AG10803 (cell line): ENCODE measurements around the gene MED8.

ENCODE experiments used
- DNase-seq: peaks from one replicate; pipeline ENCODE4 v3.0.0; 2010; ENCODE audit warnings: low read depth
- H3K4me3 ChIP-seq: 2 replicates; pipeline ENCODE4 v1.5.1; 2011; ENCODE audit warnings: mild to moderate bottlenecking, low read length, control low read depth
- CTCF ChIP-seq: conservative IDR thresholded peaks from 2 replicates; pipeline ENCODE4 v1.5.1; 2011; ENCODE audit warnings: mild to moderate bottlenecking, low read length, control low read depth, inconsistent platforms

The MED8 gene

GRCh38 chr1:43334453-43335205 lies 55.0 kb downstream of the MED8 start:
- TF ChIP-seq CTCF: no peak
- DNase-seq: no peak
- H3K4me3 ChIP-seq: no peak overlapping the region
